Immature natural killer cell (primary cell): ENCODE data around the gene EXOC6B. TPM values are rescaled to one million over a fixed set of nuclear protein-coding genes. Genes with fewer than 3 reads are reported as not detected.
"Not testable (repeated sequence)": the region's sequence is repeated elsewhere in the genome, so short reads cannot be mapped to it uniquely, and the experiment has no call there.

Experiments used
- DNase-seq, 3 donors: peaks; one replicate each; pipeline ENCODE4 v3.0.0; 2022; ENCODE audit warnings: mixed read lengths in 1 of 3
- H3K27ac Mint-ChIP-seq, 6 donors: one replicate each; pipeline ENCODE4 v1.8.0; 2020; ENCODE audit warnings: mixed read lengths in 6 of 6, mild to moderate bottlenecking in 5 of 6, inconsistent platforms in 4 of 6, moderate library complexity in 3 of 6
- H3K27me3 Mint-ChIP-seq, 3 donors: one replicate each; pipeline ENCODE4 v1.8.0; 2020 to 2021; ENCODE audit warnings: low read depth in 3 of 3, mild to moderate bottlenecking in 3 of 3, mixed read lengths in 3 of 3, moderate library complexity in 3 of 3, inconsistent platforms in 1 of 3
- H3K36me3 Mint-ChIP-seq, 3 donors: one replicate each; pipeline ENCODE4 v1.8.0; 2020; ENCODE audit warnings: mixed read lengths in 3 of 3, inconsistent platforms in 2 of 3, mild to moderate bottlenecking in 2 of 3
- H3K4me1 Mint-ChIP-seq, 2 donors: one replicate each; pipeline ENCODE4 v1.8.0; 2020; ENCODE audit warnings: inconsistent platforms in 2 of 2, mild to moderate bottlenecking in 2 of 2, mixed read lengths in 2 of 2, moderate library complexity in 1 of 2
- H3K4me3 Mint-ChIP-seq, 5 donors: one replicate each; pipeline ENCODE4 v1.8.0; 2020; ENCODE audit warnings: mild to moderate bottlenecking in 5 of 5, mixed read lengths in 5 of 5, inconsistent platforms in 3 of 5, moderate library complexity in 3 of 5
- H3K9me3 Mint-ChIP-seq, 6 donors: one replicate each; pipeline ENCODE4 v1.8.0; 2020; ENCODE audit warnings: mild to moderate bottlenecking in 6 of 6, mixed read lengths in 6 of 6, inconsistent platforms in 4 of 6, moderate library complexity in 3 of 6
- polyA plus RNA-seq, 3 donors: library from polyadenylated mRNA; unstranded; fragments of 300-500 nt; fragmentation: Illumina TruSeq; gene quantifications; one replicate each; pipeline ENCODE4 v1.2.3, GENCODE V29; 2021

EXOC6B gene
- polyA plus RNA-seq, 3 donors from 2014 or later: 2.0 to 2.7 (median 2.5) TPM

GRCh38 chr2:72535586-72535985 is 290.2 kb downstream of the EXOC6B start:
- not testable (repeated sequence) for DNase-seq, H3K9me3 Mint-ChIP-seq, H3K4me1 Mint-ChIP-seq, H3K36me3 Mint-ChIP-seq, H3K27me3 Mint-ChIP-seq, H3K4me3 Mint-ChIP-seq, H3K27ac Mint-ChIP-seq

GRCh38 chr2:72533765-72534164 is 292.1 kb downstream of the EXOC6B start:
- Mint-ChIP-seq H3K9me3 (no peaks in the 10 kb centered on the region), H3K36me3 (no peaks in the 10 kb centered on the region), H3K27ac (no peak overlapping the region), H3K27me3 (peaks cover 0 to 3% (median 2%) of the 10 kb centered on the region in 3 donors), H3K4me3 (no peak overlapping the region), H3K4me1 (no peaks in the 10 kb centered on the region)
- DNase-seq: no peak

- Mint-ChIP-seq H3K27me3 (peaks cover 0 to 3% (median 0%) of the 10 kb centered on the region in 3 donors), H3K9me3 (no peaks in the 10 kb centered on the region), H3K36me3 (no peaks in the 10 kb centered on the region), H3K4me1 (no peaks in the 10 kb centered on the region), H3K4me3 (no peak overlapping the region), H3K27ac (no peak overlapping the region)
- no peak for DNase-seq
Observed at GRCh38 chr2:72527424-72527823, 298.4 kb downstream of the EXOC6B start.

- peaks cover 0 to 3% (median 0%) of the 10 kb centered on the region in 3 donors for H3K27me3 Mint-ChIP-seq
- DNase-seq: no peak
- no peaks in the 10 kb centered on the region for H3K9me3 Mint-ChIP-seq
- no peak overlapping the region for H3K4me3 Mint-ChIP-seq
- H3K36me3 Mint-ChIP-seq: no peaks in the 10 kb centered on the region
- no peak overlapping the region for H3K27ac Mint-ChIP-seq
- H3K4me1 Mint-ChIP-seq: no peaks in the 10 kb centered on the region
Observed at GRCh38 chr2:72526623-72527022, 299.2 kb downstream of the EXOC6B start.

GRCh38 chr2:72524071-72524470 is 301.8 kb downstream of the EXOC6B start:
- Mint-ChIP-seq H3K27me3 (no peaks in the 10 kb centered on the region), H3K36me3 (no peaks in the 10 kb centered on the region), H3K4me3 (no peak overlapping the region), H3K4me1 (no peaks in the 10 kb centered on the region), H3K9me3 (no peaks in the 10 kb centered on the region), H3K27ac (no peak overlapping the region)
- DNase-seq: no peak

GRCh38 chr2:72515696-72516095 is 310.1 kb downstream of the EXOC6B start:
- no peaks in the 10 kb centered on the region for H3K4me1 Mint-ChIP-seq
- DNase-seq: no peak
- no peak overlapping the region for H3K27ac Mint-ChIP-seq
- H3K36me3 Mint-ChIP-seq: peaks cover 0 to 5% (median 0%) of the 10 kb centered on the region in 3 donors
- no peaks in the 10 kb centered on the region for H3K27me3 Mint-ChIP-seq
- no peak overlapping the region for H3K4me3 Mint-ChIP-seq
- H3K9me3 Mint-ChIP-seq: no peaks in the 10 kb centered on the region

- no peaks in the 10 kb centered on the region for H3K4me1 Mint-ChIP-seq
- peaks cover 0 to 8% (median 0%) of the 10 kb centered on the region in 3 donors for H3K36me3 Mint-ChIP-seq
- DNase-seq: no peak
- no peaks in the 10 kb centered on the region for H3K27me3 Mint-ChIP-seq
- H3K4me3 Mint-ChIP-seq: no peak overlapping the region
- H3K9me3 Mint-ChIP-seq: no peaks in the 10 kb centered on the region
- H3K27ac Mint-ChIP-seq: no peak overlapping the region
Observed at GRCh38 chr2:72513011-72513410, 312.8 kb downstream of the EXOC6B start.

GRCh38 chr2:72512376-72512775 is 313.5 kb downstream of the EXOC6B start:
- Mint-ChIP-seq H3K4me3 (no peak overlapping the region), H3K9me3 (no peaks in the 10 kb centered on the region)

GRCh38 chr2:72511906-72512305 is 313.9 kb downstream of the EXOC6B start:
- Mint-ChIP-seq H3K36me3 (peaks cover 0 to 8% (median 0%) of the 10 kb centered on the region in 3 donors), H3K27ac (no peak overlapping the region), H3K4me3 (no peak overlapping the region), H3K4me1 (no peaks in the 10 kb centered on the region), H3K9me3 (no peaks in the 10 kb centered on the region), H3K27me3 (no peaks in the 10 kb centered on the region)
- DNase-seq: no peak

More at GRCh38 chr2:72512376-72512775, 313.5 kb downstream of the EXOC6B start:
- DNase-seq: no peak
- Mint-ChIP-seq H3K36me3 (peaks cover 0 to 8% (median 0%) of the 10 kb centered on the region in 3 donors), H3K4me1 (no peaks in the 10 kb centered on the region), H3K27ac (no peak overlapping the region), H3K27me3 (no peaks in the 10 kb centered on the region)

GRCh38 chr2:72497763-72498162 is 328.1 kb downstream of the EXOC6B start:
- H3K27ac Mint-ChIP-seq: no peak overlapping the region

GRCh38 chr2:72496479-72496878 is 329.4 kb downstream of the EXOC6B start:
- no peak overlapping the region for H3K4me3 Mint-ChIP-seq
- H3K27ac Mint-ChIP-seq: no peak overlapping the region
- no peak for DNase-seq
- no peaks in the 10 kb centered on the region for H3K27me3 Mint-ChIP-seq
- H3K4me1 Mint-ChIP-seq: no peaks in the 10 kb centered on the region
- no peaks in the 10 kb centered on the region for H3K9me3 Mint-ChIP-seq
- peaks cover 24 to 40% (median 31%) of the 10 kb centered on the region in 3 donors for H3K36me3 Mint-ChIP-seq

More at GRCh38 chr2:72497763-72498162, 328.1 kb downstream of the EXOC6B start:
- H3K4me1 Mint-ChIP-seq: no peaks in the 10 kb centered on the region
- H3K4me3 Mint-ChIP-seq: no peak overlapping the region
- H3K36me3 Mint-ChIP-seq: peaks cover 20 to 38% (median 25%) of the 10 kb centered on the region in 3 donors
- peaks cover 0 to 2% (median 0%) of the 10 kb centered on the region in 3 donors for H3K27me3 Mint-ChIP-seq
- peaks cover 0 to 5% (median 0%) of the 10 kb centered on the region in 6 donors for H3K9me3 Mint-ChIP-seq
- DNase-seq: no peak

GRCh38 chr2:72494392-72494791 is 331.4 kb downstream of the EXOC6B start:
- Mint-ChIP-seq H3K9me3 (no peaks in the 10 kb centered on the region), H3K4me3 (no peak overlapping the region), H3K4me1 (no peaks in the 10 kb centered on the region), H3K27ac (no peak overlapping the region), H3K36me3 (peaks cover 37 to 53% (median 47%) of the 10 kb centered on the region in 3 donors), H3K27me3 (no peaks in the 10 kb centered on the region)
- no peak for DNase-seq

- H3K36me3 Mint-ChIP-seq: peaks cover 28 to 62% (median 53%) of the 10 kb centered on the region in 3 donors
- peaks cover 0 to 19% (median 7%) of the 10 kb centered on the region in 6 donors for H3K9me3 Mint-ChIP-seq
- not testable (repeated sequence) for DNase-seq, H3K4me1 Mint-ChIP-seq, H3K27ac Mint-ChIP-seq, H3K27me3 Mint-ChIP-seq, H3K4me3 Mint-ChIP-seq
Observed at GRCh38 chr2:72484622-72485021, 341.2 kb downstream of the EXOC6B start.

- Mint-ChIP-seq H3K4me1 (no peaks in the 10 kb centered on the region), H3K36me3 (peaks cover 37 to 61% (median 47%) of the 10 kb centered on the region in 3 donors), H3K4me3 (no peak overlapping the region), H3K27ac (no peak overlapping the region), H3K9me3 (peaks cover 0 to 14% (median 7%) of the 10 kb centered on the region in 6 donors), H3K27me3 (no peaks in the 10 kb centered on the region)
- DNase-seq: no peak
Observed at GRCh38 chr2:72483346-72483745, 342.5 kb downstream of the EXOC6B start.

- no peak for DNase-seq
- Mint-ChIP-seq H3K4me1 (no peaks in the 10 kb centered on the region), H3K4me3 (no peak overlapping the region), H3K27me3 (peaks cover 0 to 4% (median 0%) of the 10 kb centered on the region in 3 donors), H3K27ac (no peak overlapping the region), H3K36me3 (peaks cover 35 to 44% (median 37%) of the 10 kb centered on the region in 3 donors), H3K9me3 (peaks cover 26 to 64% (median 43%) of the 10 kb centered on the region in 6 donors)
Observed at GRCh38 chr2:72475246-72475645, 350.6 kb downstream of the EXOC6B start.
